GM12878 (cell line): ENCODE results near the gene OTOG. TPM values are rescaled to one million over a fixed set of nuclear protein-coding genes. Genes with fewer than 3 reads are reported as not detected.

Source experiments
- ATAC-seq: fragments of 200-7000 bp; cut with Tn5 transposase; 3 replicates; pipeline ENCODE4 v1.9.1; 2020; ENCODE audit warnings: mild to moderate bottlenecking, moderate library complexity
- BruUV-seq: library from RNA; stranded (reverse); fragments of 400-500 nt; replicated peaks from 2 replicates; lab custom pipeline; 2021; lab: Mats Ljungman, UMichigan
- CTCF ChIA-PET: fragments of 300-600 bp; sonication (Branson Sonifier 250); formaldehyde crosslinking; extraction: SDS; loops from one replicate; lab custom pipeline; 2021; ENCODE audit warnings: inconsistent platforms; lab: Yijun Ruan, JAX
- POLR2A ChIA-PET: fragments of 350-600 bp; formaldehyde crosslinking; extraction: SDS; loops from one replicate; lab custom pipeline; 2021; ENCODE audit warnings: inconsistent platforms; lab: Charles Lee
- RAD21 ChIA-PET: fragments of 300-600 bp; sonication (Branson Sonifier 250); formaldehyde crosslinking; loops from one replicate; lab custom pipeline; 2023; ENCODE audit warnings: antibody characterized with exemption; ENCODE audit not compliant: unreplicated experiment; lab: Charles Lee
- SMC1A ChIA-PET: fragments of 300-600 bp; sonication (Branson Sonifier 250); formaldehyde crosslinking; loops from one replicate; lab custom pipeline; 2023; ENCODE audit not compliant: unreplicated experiment, uncharacterized antibody; lab: Charles Lee
- DNase-seq: peaks from one replicate; pipeline ENCODE4 v3.0.0-alpha.2; 2011; ENCODE audit warnings: low read depth, low spot score
- FAIRE-seq: peaks from 3 replicates; lab custom pipeline; 2011; peaks lifted over from hg19 to GRCh38; lab: Jason Lieb, UNC
- H2AFZ ChIP-seq: 2 replicates; pipeline ENCODE4 v1.6.0; 2011; ENCODE audit warnings: low read depth, low read length, control low read depth; ENCODE audit not compliant: control insufficient read depth
- H3K27ac ChIP-seq: 2 replicates; pipeline ENCODE4 v1.5.1; 2011; ENCODE audit warnings: control low read depth; ENCODE audit not compliant: control insufficient read depth, insufficient read depth
- H3K27me3 ChIP-seq, 2 experiments: replicated peaks in 1 of 2; 2 replicates each; pipeline versions ENCODE4 v1.6.0 to v1.6.1; 2011; ENCODE audit warnings: low read length in 1 of 2; ENCODE audit not compliant: control insufficient read depth in 2 of 2, insufficient read depth in 2 of 2
- H3K36me3 ChIP-seq, 2 experiments: 2 replicates each; pipeline ENCODE4 v1.5.1; 2011; ENCODE audit warnings: low read length in 1 of 2; ENCODE audit not compliant: control insufficient read depth in 2 of 2, insufficient read depth in 2 of 2
- H3K4me1 ChIP-seq: 2 replicates; pipeline ENCODE4 v1.6.1; 2011; ENCODE audit warnings: mild to moderate bottlenecking, low read length, moderate library complexity, mixed read lengths; ENCODE audit not compliant: control insufficient read depth, insufficient read depth
- H3K4me2 ChIP-seq: 2 replicates; pipeline ENCODE4 v1.6.0; 2011; ENCODE audit warnings: control low read depth; ENCODE audit not compliant: control insufficient read depth, insufficient read depth
- H3K4me3 ChIP-seq: fragments of 200-600 bp; sonication (generic); 2 replicates; pipeline ENCODE4 v1.5.1; 2016
- H3K79me2 ChIP-seq: 2 replicates; pipeline ENCODE4 v1.6.0; 2011; ENCODE audit warnings: low read length; ENCODE audit not compliant: control insufficient read depth, insufficient read depth
- H3K9ac ChIP-seq: 2 replicates; pipeline ENCODE4 v1.8.0; 2011; ENCODE audit warnings: low read length, control low read depth, mixed read lengths; ENCODE audit not compliant: control insufficient read depth, insufficient read depth
- H3K9me3 ChIP-seq: replicated peaks from 3 replicates; pipeline ENCODE4 v1.5.1; 2011; ENCODE audit warnings: mild to moderate bottlenecking, low read length; ENCODE audit not compliant: control insufficient read depth, insufficient read depth
- H4K20me1 ChIP-seq: 2 replicates; pipeline ENCODE4 v1.6.0; 2011; ENCODE audit not compliant: control insufficient read depth, insufficient read depth
- CHD4 ChIP-seq: fragments of 200-600 bp; sonication (generic); IDR thresholded peaks from 2 replicates; pipeline ENCODE4 v1.6.1; 2016; ENCODE audit warnings: mild to moderate bottlenecking
- CREB1 ChIP-seq: IDR thresholded peaks from 2 replicates; pipeline ENCODE4 v1.6.1; 2012; ENCODE audit warnings: low read depth, mild to moderate bottlenecking, inconsistent platforms
- JUNB ChIP-seq: IDR thresholded peaks from 2 replicates; pipeline ENCODE4 v1.6.1; 2016; ENCODE audit warnings: antibody characterized with exemption, mild to moderate bottlenecking
- NFXL1 ChIP-seq: fragments of 450-650 bp; IDR thresholded peaks from 2 replicates; pipeline ENCODE4 v1.6.1; 2017; ENCODE audit warnings: antibody characterized with exemption, mild to moderate bottlenecking, borderline replicate concordance
- NR2C1 ChIP-seq: fragments of 450-650 bp; IDR thresholded peaks from 2 replicates; pipeline ENCODE4 v1.6.1; 2017; ENCODE audit warnings: antibody characterized with exemption, mild to moderate bottlenecking, moderate library complexity
- PKNOX1 ChIP-seq: fragments of 450-650 bp; IDR thresholded peaks from 2 replicates; pipeline ENCODE4 v1.6.1; 2016; ENCODE audit warnings: mild to moderate bottlenecking
- SUPT20H ChIP-seq: IDR thresholded peaks from 2 replicates; pipeline ENCODE4 v1.6.1; 2011; ENCODE audit warnings: low read depth, mild to moderate bottlenecking, low read length, moderate library complexity, borderline replicate concordance; ENCODE audit not compliant: control insufficient read depth
- USF2 ChIP-seq: IDR thresholded peaks from 2 replicates; pipeline ENCODE4 v1.6.1; 2011; ENCODE audit warnings: low read depth, low read length, improper control_type of control experiment, borderline replicate concordance
- ZBTB40 ChIP-seq: fragments of 450-650 bp; IDR thresholded peaks from 2 replicates; pipeline ENCODE4 v1.6.1; 2016; ENCODE audit warnings: mild to moderate bottlenecking, moderate library complexity, borderline replicate concordance
- ZNF217 ChIP-seq: fragments of 450-650 bp; IDR thresholded peaks from 2 replicates; pipeline ENCODE4 v1.6.1; 2017; ENCODE audit warnings: antibody characterized with exemption, mild to moderate bottlenecking
- WGBS: methylation state at CpG from one replicate; pipeline ENCODE4 v1.1.6; 2016; ENCODE audit warnings: low lambda C conversion rate; ENCODE audit not compliant: insufficient replicate concordance, insufficient coverage; ENCODE audit errors: missing lambda C conversion rate; 5-methylcytosine and 5-hydroxymethylcytosine counted together
- in situ Hi-C: fragments of 300-500 bp; cut with MboI; formaldehyde crosslinking; loops from 9 replicates; pipeline ENCODE4 v1.14.3; 2018; ENCODE audit warnings: mixed read lengths
- intact Hi-C: fragments of 100-400 bp; cut with micrococcal nuclease; formaldehyde crosslinking; loops from one replicate; pipeline ENCODE4 v1.14.2; 2022; ENCODE audit not compliant: unreplicated experiment
- polyA plus RNA-seq, 11 experiments: library from polyadenylated mRNA; depleted of rRNA in 4 of 11; unstranded in 6 of 11; stranded (reverse) in 5 of 11; fragments of >200 nt; fragmentation: Nextera tagmentation in 4 of 11; fragmentation: Illumina TruSeq in 1 of 11; extraction: Ambion mirVana in 4 of 11; extraction: Trizol in 1 of 11; gene quantifications; 1 replicate in 1 of 11; 2 replicates in 10 of 11; pipeline versions ENCODE4 v1.2.1 to v1.2.3, GENCODE V29; 2011 to 2016; ENCODE audit warnings: inconsistent platforms in 2 of 11, missing spikeins in 2 of 11, low read depth in 1 of 11
- total RNA-seq, 4 experiments: library from RNA; depleted of rRNA in 3 of 4; stranded (reverse); fragments of >200 nt in 3 of 4; fragmentation: Illumina TruSeq in 1 of 4; extraction: Trizol in 1 of 4; gene quantifications; 2 replicates each; pipeline versions ENCODE4 v1.2.1 to v1.2.3, GENCODE V29; 2013 to 2021

Gene OTOG
- total and polyA plus RNA-seq, 10 of the 15 experiments (the other 5 are each of a cell fraction or from before 2014, with no cell fraction given), result not detected

GRCh38 chr11:17553249-17553546, 6.1 kb downstream of the OTOG start:
- Histone ChIP-seq H4K20me1 (no peaks in the 10 kb centered on the region), H3K4me3 (no peak overlapping the region), H3K79me2 (no peaks in the 10 kb centered on the region), H3K4me1 (no peaks in the 10 kb centered on the region), H2AFZ (no peak overlapping the region), H3K9ac (no peak overlapping the region), H3K4me2 (no peak overlapping the region), H3K9me3 (no peaks in the 10 kb centered on the region), H3K27me3 (peaks cover 0 to 2% of the 10 kb centered on the region in 2 experiments; a peak in 3 of 4 replicates), H3K27ac (no peak overlapping the region), H3K36me3 (no peaks in the 10 kb centered on the region)
- ChIA-PET POLR2A (no interaction called here), RAD21 (no interaction called here), CTCF (no interaction called here), SMC1A (no interaction called here)
- DNase-seq (no peak), ATAC-seq (no peak), FAIRE-seq (no peak)
- no peak for TF ChIP-seq JUNB
- TF ChIP-seq CHD4, result no peak
- TF ChIP-seq CREB1, result no peak
- no peak for TF ChIP-seq SUPT20H
- TF ChIP-seq PKNOX1, result no peak
- BruUV-seq, result no TSS peak
- intact Hi-C loops, result no loop called here
- WGBS, result 10% methylated on average over 7 of the region's 7 CpGs
- in situ Hi-C loops, result no loop called here

GRCh38 chr11:17554487-17554886, 7.4 kb downstream of the OTOG start:
- SMC1A ChIA-PET, result no interaction called here
- Histone ChIP-seq H3K27ac (no peak overlapping the region), H3K4me2 (no peak overlapping the region), H3K4me3 (no peak overlapping the region), H3K9ac (no peak overlapping the region), H3K79me2 (no peaks in the 10 kb centered on the region), H3K27me3 (peaks cover 0 to under 1% of the 10 kb centered on the region in 2 experiments; a peak in 2 of 4 replicates), H4K20me1 (no peaks in the 10 kb centered on the region), H3K36me3 (no peaks in the 10 kb centered on the region), H3K9me3 (no peaks in the 10 kb centered on the region), H3K4me1 (no peaks in the 10 kb centered on the region), H2AFZ (no peak overlapping the region)
- ATAC-seq (peak; percentile 50; the same call in 2 of the 3 replicates), DNase-seq (no peak), FAIRE-seq (no peak)
- 44% methylated on average over 4 of the region's 4 CpGs for WGBS
- in situ Hi-C loops, result no loop called here
- POLR2A ChIA-PET, result no interaction called here
- no TSS peak for BruUV-seq
- CTCF ChIA-PET, result no interaction called here
- intact Hi-C loops, result no loop called here
- RAD21 ChIA-PET, result no interaction called here
- TF ChIP-seq ZBTB40 (no peak), NR2C1 (no peak), NFXL1 (no peak), ZNF217 (no peak), USF2 (no peak)
